NCI-H446 (cell line): ENCODE measurements around the gene FUBP1.
A peak's percentile ranks its signal among the peaks of the same experiment; 100 is the strongest.
"Not testable (repeated sequence)": the region's sequence is repeated elsewhere in the genome, so short reads cannot be mapped to it uniquely, and the experiment has no call there.

Source experiments
- DNase-seq, 2 experiments: peaks; one replicate each; lab custom pipeline; 2025; lab: John Stamatoyannopoulos, UW

FUBP1 gene

GRCh38 chr1:77942400-77943140 is 36.3 kb downstream of the FUBP1 start:
- DNase-seq = no peak

GRCh38 chr1:77940921-77941570 is 37.8 kb downstream of the FUBP1 start:
- no peak for DNase-seq

DNA sequence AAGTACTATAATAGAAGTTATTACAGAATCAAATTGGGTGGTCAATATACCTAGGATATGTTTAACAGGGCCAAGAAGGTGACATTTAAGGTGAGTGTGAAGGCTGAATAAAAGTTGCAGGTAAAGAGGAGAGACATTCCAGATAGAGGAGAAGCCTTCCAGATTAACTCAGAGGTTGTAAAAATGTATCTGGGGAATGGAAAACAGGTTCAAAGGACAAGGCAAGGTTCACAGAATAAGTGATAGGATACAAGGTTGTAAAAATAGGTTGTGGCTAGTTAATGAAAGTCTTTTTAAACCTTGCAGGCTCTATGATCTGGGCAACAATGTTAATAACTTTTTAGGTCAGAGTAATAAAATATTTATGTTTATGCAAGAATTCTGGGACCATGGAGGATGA is 40.2 kb downstream of the FUBP1 start:
- DNase-seq = no peak

DNA sequence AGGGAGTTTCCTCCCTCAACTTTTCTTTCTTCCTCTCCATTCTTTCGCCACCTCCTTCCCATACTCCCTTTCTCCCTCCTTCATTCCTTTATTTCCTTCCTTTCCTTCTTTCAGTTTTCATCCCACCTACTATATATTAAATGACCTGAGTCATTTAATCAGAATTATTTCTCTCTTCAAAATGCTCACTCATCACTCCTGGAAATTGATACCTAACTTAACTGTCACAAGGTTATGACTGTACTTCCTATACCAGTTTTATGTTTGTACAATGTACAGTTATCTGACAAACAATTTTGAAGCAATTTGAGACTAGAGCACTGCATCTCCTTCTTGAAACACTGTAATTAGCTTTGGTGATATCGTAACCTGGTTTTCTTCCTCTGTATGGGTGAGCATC is 49.1 kb downstream of the FUBP1 start:
- DNase-seq = no peak

DNA sequence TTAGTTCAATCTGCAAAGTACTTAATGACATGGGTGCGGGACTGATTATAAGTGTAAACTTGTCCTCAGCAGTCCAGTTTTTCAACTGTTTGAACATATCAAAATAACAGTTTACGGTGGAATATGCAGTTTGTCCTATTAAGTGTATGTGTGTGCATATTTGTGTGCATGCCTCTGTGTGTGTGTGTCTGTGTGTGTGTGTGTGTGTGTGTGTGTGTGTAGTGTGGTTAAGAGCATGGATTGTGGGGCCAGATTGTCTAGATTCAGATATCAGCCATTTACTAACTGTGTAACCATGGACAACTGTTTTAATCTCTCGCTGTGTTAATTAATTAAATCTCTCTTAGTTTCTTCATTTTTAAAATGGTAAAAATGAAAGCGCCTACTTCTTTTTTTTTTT is 51.5 kb downstream of the FUBP1 start:
- no peak for DNase-seq

GRCh38 chr1:77926561-77927357 is 52.1 kb downstream of the FUBP1 start:
- no peak for DNase-seq

DNA sequence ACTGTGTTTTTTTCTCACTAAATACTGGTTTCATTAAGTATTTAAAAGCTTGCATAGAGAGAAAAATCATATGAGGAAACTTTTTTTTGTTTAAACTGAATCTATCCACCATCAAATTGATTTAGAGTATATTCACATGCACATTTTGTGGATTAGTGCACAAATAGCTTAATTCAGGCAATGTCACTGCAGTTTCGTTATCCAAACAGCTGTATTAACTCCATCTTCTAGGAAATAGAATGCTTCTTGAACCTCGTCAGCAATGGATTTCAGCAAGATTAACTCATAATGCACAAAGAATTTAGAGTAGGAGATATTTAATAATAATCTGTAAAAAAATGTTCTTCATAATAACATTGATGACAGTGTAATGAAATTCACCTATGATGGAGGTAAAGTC is 52.9 kb downstream of the FUBP1 start:
- no peak for DNase-seq

DNA sequence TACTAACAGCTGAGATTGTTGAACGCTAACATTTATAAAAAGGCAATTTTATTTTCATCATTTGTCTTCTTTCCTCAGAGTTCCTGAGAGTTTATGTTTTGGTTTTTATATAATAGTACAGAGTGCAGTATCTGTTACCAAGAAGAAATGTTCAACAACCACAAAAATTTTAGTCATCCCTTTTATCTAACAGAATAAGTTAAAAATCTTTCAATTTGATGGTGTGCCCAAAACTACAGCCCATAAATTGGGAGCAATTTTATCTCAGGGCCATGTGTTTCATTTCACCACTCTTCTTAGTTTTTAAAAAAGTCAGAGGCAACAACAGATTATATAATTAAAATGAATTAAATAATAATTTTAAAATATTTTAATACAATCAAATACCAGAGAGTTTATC is 53.4 kb downstream of the FUBP1 start:
- no peak for DNase-seq

- DNase-seq = not testable (repeated sequence)
These were observed 60.0 kb downstream of the FUBP1 start for GRCh38 chr1:77918918-77919317.

- DNase-seq = no peak
These were observed 68.8 kb downstream of the FUBP1 start for GRCh38 chr1:77910116-77910515.

GRCh38 chr1:77906624-77907023 is 72.2 kb downstream of the FUBP1 start:
- DNase-seq = no peak

GRCh38 chr1:77906019-77906545 is 72.8 kb downstream of the FUBP1 start:
- DNase-seq = no peak

DNA sequence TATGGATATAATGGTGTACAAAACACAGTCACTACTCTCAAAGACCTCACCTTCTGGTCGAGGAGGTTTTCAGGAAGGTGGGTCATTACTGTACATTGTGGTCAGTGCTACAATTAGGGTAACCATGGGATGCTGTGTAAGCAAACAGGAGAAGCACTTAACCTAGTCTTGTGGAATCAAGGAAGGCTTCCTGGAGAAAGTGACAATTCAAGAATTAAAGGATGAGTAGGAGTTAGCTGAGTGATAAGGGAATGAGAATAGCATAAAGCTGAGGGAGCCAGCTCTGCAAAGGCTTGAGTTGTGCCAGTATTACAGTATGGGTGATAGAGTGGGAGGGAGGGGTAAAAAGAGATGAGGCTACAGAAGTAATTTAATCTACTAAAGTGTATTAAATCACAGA is 73.3 kb downstream of the FUBP1 start:
- no peak for DNase-seq

DNA sequence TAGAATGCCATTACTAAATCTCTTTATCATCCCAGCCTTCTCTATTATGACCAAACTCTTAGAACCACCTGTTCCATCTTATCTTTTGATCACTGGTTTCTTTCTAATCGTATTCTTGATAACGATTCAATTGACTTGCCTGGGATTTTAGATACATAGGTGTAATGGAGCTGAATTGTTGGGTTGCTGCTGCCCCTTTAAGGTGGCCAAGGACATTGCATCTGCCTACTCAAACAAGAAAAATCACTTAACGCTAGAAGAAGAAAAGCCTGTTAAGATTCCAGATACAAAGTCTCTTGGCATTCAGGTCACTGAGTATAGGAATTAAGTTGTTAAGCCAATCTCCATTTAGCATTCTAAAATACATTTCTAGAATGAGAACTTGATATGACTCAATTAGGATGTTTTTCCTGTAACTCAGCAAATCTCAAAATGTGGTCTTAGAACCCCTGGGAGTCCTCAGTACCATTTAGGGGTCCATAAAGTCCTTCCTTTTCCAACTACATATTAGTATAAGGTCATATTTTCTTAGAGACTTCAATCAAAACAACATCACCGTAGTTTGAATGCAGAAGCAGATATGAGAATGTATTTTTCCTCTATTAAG is 78.1 kb downstream of the FUBP1 start:
- peak in 1 of 2 experiments; percentile 58 for DNase-seq

DNA sequence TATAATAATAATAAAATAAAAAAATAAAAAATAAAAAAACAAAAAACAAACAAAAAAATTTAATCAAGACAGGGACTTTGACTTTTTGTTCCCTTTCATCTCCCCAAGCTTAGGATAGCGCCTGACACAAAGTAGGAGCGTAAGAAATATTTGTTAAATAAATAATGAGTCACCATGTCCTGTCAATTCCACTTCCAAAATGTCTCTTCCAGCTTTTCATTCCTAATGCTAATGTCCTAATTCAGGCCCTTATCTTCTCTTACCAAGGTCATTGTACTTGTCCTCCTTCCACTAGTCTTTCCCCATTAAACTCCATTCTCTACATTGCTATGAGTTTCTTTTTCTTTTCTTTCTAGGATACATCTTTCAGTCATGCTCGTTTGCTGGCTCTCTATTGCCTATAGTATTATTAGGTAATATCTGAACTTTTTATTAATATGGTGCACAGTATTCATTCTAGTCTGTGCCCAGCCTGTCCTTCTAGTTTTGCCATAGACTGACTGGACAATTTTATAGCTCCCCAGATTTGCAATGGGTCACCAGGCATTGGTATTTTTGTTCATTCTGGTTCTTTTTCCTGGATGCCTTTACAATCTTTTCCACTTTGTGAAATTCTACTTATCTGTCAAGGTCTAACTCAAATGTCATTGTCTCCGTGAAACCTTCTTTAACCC is 79.1 kb downstream of the FUBP1 start:
- no peak for DNase-seq
